Natural killer cell (primary cell): ENCODE results near the gene TUG1. TPM values are rescaled to one million over a fixed set of nuclear protein-coding genes. Genes with fewer than 3 reads are reported as not detected.

Experiments used
- ATAC-seq, 3 donors: fragments of 150-1000 bp in 2 of 3; fragments of 200-7000 bp in 1 of 3; cut with Tn5 transposase; 1 replicate in 1 of 3; 2 replicates in 2 of 3; pipeline ENCODE4 v1.10.0; 2021; ENCODE audit warnings: mild to moderate bottlenecking in 2 of 3, moderate library complexity in 2 of 3
- DNase-seq, 2 donors: peaks; one replicate each; pipeline versions ENCODE4 v3.0.0 to v3.0.0-alpha.2; 2013 to 2021; ENCODE audit warnings: mixed read lengths in 1 of 2
- H3K27ac ChIP-seq: one replicate; pipeline ENCODE4 v1.5.1; 2013; ENCODE audit warnings: mild to moderate bottlenecking, low read length
- H3K27me3 ChIP-seq: one replicate; pipeline ENCODE4 v1.6.1; 2013; ENCODE audit warnings: low read length; ENCODE audit not compliant: control insufficient read depth, insufficient read depth
- H3K36me3 ChIP-seq: one replicate; pipeline ENCODE4 v1.6.1; 2013; ENCODE audit warnings: low read length; ENCODE audit not compliant: control insufficient read depth, insufficient read depth
- H3K4me1 ChIP-seq: one replicate; pipeline ENCODE4 v1.6.1; 2013; ENCODE audit warnings: low read length; ENCODE audit not compliant: control insufficient read depth, insufficient read depth
- H3K4me3 ChIP-seq: one replicate; pipeline ENCODE4 v1.5.1; 2013; ENCODE audit warnings: low read length
- H3K9me3 ChIP-seq: one replicate; pipeline ENCODE4 v1.6.1; 2013; ENCODE audit warnings: low read length; ENCODE audit not compliant: control insufficient read depth, insufficient read depth
- H3K27ac Mint-ChIP-seq, 2 donors: one replicate each; pipeline ENCODE4 v1.8.0; 2022; ENCODE audit warnings: mild to moderate bottlenecking in 2 of 2, mixed read lengths in 2 of 2, moderate library complexity in 1 of 2
- H3K27me3 Mint-ChIP-seq, 2 donors: one replicate each; pipeline ENCODE4 v1.8.0; 2022; ENCODE audit warnings: low read depth in 2 of 2, mixed read lengths in 2 of 2
- H3K36me3 Mint-ChIP-seq: one replicate; pipeline ENCODE4 v1.8.0; 2022; ENCODE audit warnings: mixed read lengths
- H3K4me1 Mint-ChIP-seq, 2 donors: one replicate each; pipeline ENCODE4 v1.8.0; 2022; ENCODE audit warnings: mixed read lengths in 2 of 2
- H3K4me3 Mint-ChIP-seq: one replicate; pipeline ENCODE4 v1.8.0; 2022; ENCODE audit warnings: mild to moderate bottlenecking, moderate library complexity, mixed read lengths
- H3K9me3 Mint-ChIP-seq, 2 donors: one replicate each; pipeline ENCODE4 v1.8.0; 2022; ENCODE audit warnings: mixed read lengths in 2 of 2
- CTCF ChIP-seq: fragments of 200-600 bp; IDR thresholded peaks from one replicate; pipeline ENCODE4 v1.8.0; 2022; ENCODE audit warnings: antibody characterized with exemption
- WGBS: methylation state at CpG from one replicate; pipeline ENCODE4 v1.1.7; 2013; ENCODE audit warnings: missing lambda C conversion rate; ENCODE audit not compliant: insufficient coverage; 5-methylcytosine and 5-hydroxymethylcytosine counted together
- intact Hi-C: fragments of 100-400 bp; cut with micrococcal nuclease; formaldehyde crosslinking; loops from one replicate; pipeline ENCODE4 v1.14.2; 2022
- total RNA-seq, 4 donors: library from RNA; stranded (reverse); fragments of 120-200 nt in 1 of 4; gene quantifications; one replicate each; pipeline versions ENCODE4 v1.2.3 to v1.2.4, GENCODE V29; 2013 to 2022

Gene TUG1
- total RNA-seq, 3 donors from 2014 or later (not counting 1 experiment from before 2014, with no cell fraction given), result 78.4 to 94.6 (median 80.9) TPM

- intact Hi-C loops, result loop anchor here (2.0 kb wide), 1 partner anchor 115 kb away; no protein-coding TSS in a partner anchor
- H3K4me1 Mint-ChIP-seq, result peaks cover 38 to 44% of the 10 kb centered on the region in 2 donors
- peaks cover 33% of the 10 kb centered on the region for H3K36me3 Mint-ChIP-seq
- H3K27ac Mint-ChIP-seq, result peak overlapping the region; percentile 93 to 98
- Histone ChIP-seq H3K36me3 (peaks cover 28% of the 10 kb centered on the region), H3K9me3 (peaks cover 29% of the 10 kb centered on the region), H3K4me1 (peaks cover 17% of the 10 kb centered on the region), H3K27ac (peak overlapping the region; percentile 97), H3K4me3 (peak overlapping the region; percentile 82), H3K27me3 (no peaks in the 10 kb centered on the region)
- WGBS, result 4% methylated on average over 49 of the region's 49 CpGs
- H3K4me3 Mint-ChIP-seq, result peak overlapping the region; percentile 95
- H3K27me3 Mint-ChIP-seq, result no peaks in the 10 kb centered on the region
- peak in 1 of 2 donors; percentile 67 for DNase-seq
- TF ChIP-seq CTCF, result no peak
- ATAC-seq, result peak; percentile 14 to 41 (median 24)
- H3K9me3 Mint-ChIP-seq, result peaks cover 6 to 18% of the 10 kb centered on the region in 2 donors
Measured at GRCh38 chr22:30969532-30970355, 679 bp downstream of the TUG1 start.

GRCh38 chr22:30970356-30970746 is 1.3 kb downstream of the TUG1 start:
- H3K36me3 Mint-ChIP-seq, result peaks cover 39% of the 10 kb centered on the region
- intact Hi-C loops, result no loop called here
- ATAC-seq (no peak), DNase-seq (no peak)
- peak overlapping the region; percentile 82 for H3K4me3 ChIP-seq
- H3K36me3 ChIP-seq, result peaks cover 29% of the 10 kb centered on the region
- H3K4me3 Mint-ChIP-seq, result peak overlapping the region; percentile 95
- peaks cover 34% of the 10 kb centered on the region for H3K9me3 ChIP-seq
- peaks cover 38% of the 10 kb centered on the region in 2 donors for H3K4me1 Mint-ChIP-seq
- H3K27ac Mint-ChIP-seq, result peak overlapping the region; percentile 93 to 98
- peaks cover 17% of the 10 kb centered on the region for H3K4me1 ChIP-seq
- H3K27ac ChIP-seq, result no peak overlapping the region
- peaks cover 4 to 18% of the 10 kb centered on the region in 2 donors for H3K9me3 Mint-ChIP-seq
- WGBS, result 88% methylated on average over 2 of the region's 3 CpGs
- H3K27me3 Mint-ChIP-seq, result no peaks in the 10 kb centered on the region
- H3K27me3 ChIP-seq, result no peaks in the 10 kb centered on the region
- TF ChIP-seq CTCF, result no peak

- DNase-seq, result no peak
- no peak for TF ChIP-seq CTCF
- peak in 1 of 3 donors; percentile 62 for ATAC-seq
- intact Hi-C loops, result no loop called here
- Mint-ChIP-seq H3K9me3 (peaks cover 14 to 24% of the 10 kb centered on the region in 2 donors), H3K27me3 (no peaks in the 10 kb centered on the region), H3K36me3 (peaks cover 66% of the 10 kb centered on the region), H3K4me1 (peaks cover 5 to 6% of the 10 kb centered on the region in 2 donors), H3K4me3 (no peak overlapping the region), H3K27ac (no peak overlapping the region)
- Histone ChIP-seq H3K36me3 (peaks cover 7% of the 10 kb centered on the region), H3K4me1 (no peaks in the 10 kb centered on the region), H3K27me3 (no peaks in the 10 kb centered on the region), H3K27ac (no peak overlapping the region), H3K9me3 (peaks cover 67% of the 10 kb centered on the region), H3K4me3 (no peak overlapping the region)
- 81% methylated on average over 3 of the region's 3 CpGs for WGBS
Measured at GRCh38 chr22:30978304-30978962, 9.4 kb downstream of the TUG1 start.
